Nephron (organoid): ENCODE results near the gene YPEL4.
"Not testable (repeated sequence)": the region's sequence is repeated elsewhere in the genome, so short reads cannot be mapped to it uniquely, and the experiment has no call there.

ENCODE experiments used
- H3K27ac Mint-ChIP-seq, 3 experiments: 2 replicates each; pipeline ENCODE4 v1.8.0; 2020; ENCODE audit warnings: mixed read lengths in 3 of 3, mild to moderate bottlenecking in 2 of 3, moderate library complexity in 1 of 3
- H3K27me3 Mint-ChIP-seq: 2 replicates; pipeline ENCODE4 v1.8.0; 2021; ENCODE audit warnings: low read depth, mild to moderate bottlenecking, moderate library complexity, mixed read lengths
- H3K36me3 Mint-ChIP-seq: 2 replicates; pipeline ENCODE4 v1.8.0; 2020; ENCODE audit warnings: low read depth, mixed read lengths
- H3K4me1 Mint-ChIP-seq: 2 replicates; pipeline ENCODE4 v1.8.0; 2020; ENCODE audit warnings: mixed read lengths
- H3K4me3 Mint-ChIP-seq, 3 experiments: 2 replicates each; pipeline ENCODE4 v1.8.0; 2020; ENCODE audit warnings: mild to moderate bottlenecking in 3 of 3, mixed read lengths in 3 of 3, moderate library complexity in 2 of 3
- H3K9me3 Mint-ChIP-seq: 2 replicates; pipeline ENCODE4 v1.8.0; 2020; ENCODE audit warnings: mixed read lengths
- TF ChIP-seq, protein P1 (sequence below), 3 experiments: fragments of 200-600 bp; sonication (generic); IDR thresholded peaks; one replicate each; pipeline ENCODE4 v1.5.0; 2021; ENCODE audit warnings: antibody characterized with exemption in 3 of 3; ENCODE audit not compliant: unreplicated experiment in 3 of 3

The YPEL4 gene, protein sequence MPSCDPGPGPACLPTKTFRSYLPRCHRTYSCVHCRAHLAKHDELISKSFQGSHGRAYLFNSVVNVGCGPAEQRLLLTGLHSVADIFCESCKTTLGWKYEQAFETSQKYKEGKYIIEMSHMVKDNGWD

DNA sequence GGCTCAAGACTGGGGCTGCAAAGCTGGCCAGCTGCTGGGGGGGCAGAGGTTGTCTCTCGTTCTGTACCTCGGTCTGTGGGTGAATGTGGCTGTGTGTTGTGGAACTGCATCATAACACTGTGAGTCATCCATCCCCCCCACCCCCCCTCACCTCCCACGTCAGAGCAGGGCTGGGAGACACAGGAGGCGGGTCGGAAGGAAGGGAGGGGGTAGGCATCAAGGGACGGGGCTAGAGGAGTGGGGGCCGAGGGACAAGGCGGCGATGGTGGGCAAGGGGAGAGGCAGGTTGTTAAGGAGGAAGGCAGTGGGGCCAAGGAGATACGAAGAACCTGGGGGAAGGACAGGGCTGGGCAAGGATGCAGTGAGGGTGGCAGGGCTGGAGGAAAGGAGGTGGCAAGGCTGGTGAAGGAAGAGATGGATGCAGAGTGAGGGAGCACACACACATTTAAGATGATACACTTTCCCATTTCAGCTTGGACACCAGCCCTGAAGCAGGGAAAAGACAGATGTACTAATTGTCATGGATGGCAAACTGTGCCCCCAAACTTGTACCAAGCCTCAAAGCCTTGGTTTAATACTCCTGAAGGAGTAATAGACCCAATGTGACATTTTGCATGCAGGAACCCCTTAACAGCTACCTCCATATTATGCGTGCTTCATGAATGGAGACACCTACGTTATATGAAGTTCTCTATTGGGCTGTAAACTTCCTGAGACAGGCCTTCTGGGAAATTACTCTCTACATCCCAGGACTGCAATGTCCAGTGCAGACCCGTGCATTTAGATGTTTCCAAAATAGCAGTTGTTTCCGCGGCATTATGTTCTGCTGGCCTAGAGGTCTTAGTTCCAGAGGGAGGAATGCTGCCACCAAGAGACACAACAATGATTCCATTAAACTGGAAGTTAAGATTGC lies at the start of gene YPEL4:
TSS of gene YPEL4 (minus strand) at position 87 of the 913 bp plus-strand sequence. CDS start 2,805 bp downstream, outside the sequence.
- Mint-ChIP-seq H3K4me3 (peak within 1 kb of the TSS; percentile 81 to 84 (median 82)), H3K9me3 (no peaks in the 10 kb centered on the region), H3K4me1 (peaks cover 70% of the 10 kb centered on the region), H3K27ac (peak within 1 kb of the TSS; percentile 65 to 72 (median 69)), H3K27me3 (peaks cover 12% of the 10 kb centered on the region), H3K36me3 (no peaks in the 10 kb centered on the region)
- TF ChIP-seq, protein P1, sequence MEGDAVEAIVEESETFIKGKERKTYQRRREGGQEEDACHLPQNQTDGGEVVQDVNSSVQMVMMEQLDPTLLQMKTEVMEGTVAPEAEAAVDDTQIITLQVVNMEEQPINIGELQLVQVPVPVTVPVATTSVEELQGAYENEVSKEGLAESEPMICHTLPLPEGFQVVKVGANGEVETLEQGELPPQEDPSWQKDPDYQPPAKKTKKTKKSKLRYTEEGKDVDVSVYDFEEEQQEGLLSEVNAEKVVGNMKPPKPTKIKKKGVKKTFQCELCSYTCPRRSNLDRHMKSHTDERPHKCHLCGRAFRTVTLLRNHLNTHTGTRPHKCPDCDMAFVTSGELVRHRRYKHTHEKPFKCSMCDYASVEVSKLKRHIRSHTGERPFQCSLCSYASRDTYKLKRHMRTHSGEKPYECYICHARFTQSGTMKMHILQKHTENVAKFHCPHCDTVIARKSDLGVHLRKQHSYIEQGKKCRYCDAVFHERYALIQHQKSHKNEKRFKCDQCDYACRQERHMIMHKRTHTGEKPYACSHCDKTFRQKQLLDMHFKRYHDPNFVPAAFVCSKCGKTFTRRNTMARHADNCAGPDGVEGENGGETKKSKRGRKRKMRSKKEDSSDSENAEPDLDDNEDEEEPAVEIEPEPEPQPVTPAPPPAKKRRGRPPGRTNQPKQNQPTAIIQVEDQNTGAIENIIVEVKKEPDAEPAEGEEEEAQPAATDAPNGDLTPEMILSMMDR (IDR thresholded peaks at IDR 0.05; ENCODE audit: unreplicated experiment in 3 of 3) = no peak

DNA sequence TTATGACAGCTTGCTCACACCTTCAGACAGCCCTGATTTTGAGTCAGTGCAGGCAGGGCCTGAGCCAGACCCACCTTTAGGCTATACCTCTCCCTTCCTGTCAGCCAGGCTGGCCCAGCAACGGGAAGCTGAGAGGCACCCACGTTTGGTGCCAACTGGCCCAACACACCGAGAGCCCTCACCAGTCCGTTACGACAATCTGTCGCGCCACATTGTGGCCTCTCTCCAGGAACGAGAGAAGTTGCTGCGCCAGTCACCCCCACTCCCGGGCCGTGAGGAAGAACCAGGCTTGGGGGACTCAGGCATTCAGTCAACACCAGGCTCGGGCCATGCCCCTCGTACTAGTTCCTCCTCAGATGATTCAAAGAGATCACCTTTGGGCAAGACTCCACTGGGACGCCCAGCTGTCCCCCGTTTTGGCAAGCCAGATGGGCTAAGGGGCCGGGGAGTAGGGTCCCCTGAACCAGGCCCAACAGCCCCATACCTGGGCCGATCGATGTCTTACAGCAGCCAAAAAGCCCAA lies 49.2 kb upstream of the YPEL4 start:
- Mint-ChIP-seq H3K4me1 (no peaks in the 10 kb centered on the region), H3K4me3 (no peak overlapping the region), H3K27ac (no peak overlapping the region), H3K27me3 (no peaks in the 10 kb centered on the region), H3K36me3 (peaks cover 55% of the 10 kb centered on the region), H3K9me3 (no peaks in the 10 kb centered on the region)
- TF ChIP-seq, protein P1 (IDR thresholded peaks at IDR 0.05; ENCODE audit: unreplicated experiment in 3 of 3) = no peak

DNA sequence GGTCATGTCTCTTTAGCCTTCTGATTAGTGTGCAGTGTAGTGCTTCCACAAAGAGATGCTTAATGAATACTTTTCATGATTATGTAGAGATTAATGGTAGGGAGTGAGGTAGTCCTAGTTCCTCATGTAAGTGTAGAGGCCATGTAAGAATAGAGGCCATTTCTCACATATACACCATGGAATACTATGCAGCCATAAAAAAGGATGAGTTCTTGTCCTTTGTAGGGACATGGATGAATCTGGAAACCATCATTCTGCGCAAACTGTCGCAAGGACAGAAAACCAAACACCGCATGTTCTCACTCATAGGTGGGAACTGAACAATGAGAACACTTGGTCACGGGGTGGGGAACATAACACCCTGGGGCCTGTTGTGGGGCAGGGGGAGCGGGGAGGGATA lies 40.8 kb upstream of the YPEL4 start:
- not testable (repeated sequence) for H3K9me3 Mint-ChIP-seq, H3K4me3 Mint-ChIP-seq, H3K27me3 Mint-ChIP-seq, H3K4me1 Mint-ChIP-seq, H3K27ac Mint-ChIP-seq
- H3K36me3 Mint-ChIP-seq = peaks cover 54% of the 10 kb centered on the region

DNA sequence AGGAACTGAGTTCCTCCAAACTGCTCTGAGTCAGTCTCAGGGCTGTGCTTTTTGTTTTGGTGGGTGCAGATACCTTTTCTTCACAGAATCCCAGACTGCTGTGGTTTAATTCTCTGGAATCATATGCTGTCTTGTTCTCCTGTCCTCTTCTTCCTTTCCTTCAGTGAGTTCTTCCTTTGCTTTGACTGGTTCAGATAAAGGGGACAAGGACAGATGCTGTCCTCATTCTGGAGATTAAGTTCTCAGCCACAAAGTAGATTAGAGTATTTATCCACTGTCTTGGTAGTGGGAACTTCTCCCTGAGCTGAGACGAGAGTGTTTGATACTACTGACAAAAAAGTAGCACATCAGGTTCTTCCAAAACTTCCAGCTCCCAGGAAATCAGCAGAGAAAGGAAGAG lies 31.5 kb upstream of the YPEL4 start:
- H3K36me3 Mint-ChIP-seq = peaks cover 55% of the 10 kb centered on the region

DNA sequence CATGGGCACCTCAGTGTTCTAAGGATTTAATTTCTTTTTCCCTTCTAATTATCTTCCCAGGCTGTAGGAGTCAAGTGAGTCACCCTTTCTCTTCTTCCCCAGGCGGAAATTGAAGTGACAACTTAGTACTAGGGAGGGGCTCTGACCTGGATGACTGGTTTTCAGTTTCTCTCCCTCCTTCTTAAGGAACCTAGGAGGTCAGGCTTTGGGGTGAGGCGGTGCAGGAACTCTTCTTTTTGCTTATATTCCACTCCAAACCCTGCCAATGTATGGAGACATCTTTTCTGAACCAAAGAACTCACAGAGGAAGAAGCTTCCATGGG lies 30.8 kb upstream of the YPEL4 start:
- peaks cover 58% of the 10 kb centered on the region for H3K36me3 Mint-ChIP-seq
- TF ChIP-seq, protein P1 (IDR thresholded peaks at IDR 0.05; ENCODE audit: unreplicated experiment in 3 of 3) = no peak
- H3K4me3 Mint-ChIP-seq = no peak overlapping the region
- H3K27ac Mint-ChIP-seq = no peak overlapping the region
- H3K9me3 Mint-ChIP-seq = no peaks in the 10 kb centered on the region
- H3K4me1 Mint-ChIP-seq = peaks cover 4% of the 10 kb centered on the region
- H3K27me3 Mint-ChIP-seq = no peaks in the 10 kb centered on the region

More for the DNA sequence above, 31.5 kb upstream of the YPEL4 start:
- no peak overlapping the region for H3K4me3 Mint-ChIP-seq
- H3K4me1 Mint-ChIP-seq = no peaks in the 10 kb centered on the region
- TF ChIP-seq, protein P1 (IDR thresholded peaks at IDR 0.05; ENCODE audit: unreplicated experiment in 3 of 3) = no peak
- H3K27ac Mint-ChIP-seq = no peak overlapping the region
- H3K9me3 Mint-ChIP-seq = no peaks in the 10 kb centered on the region
- H3K27me3 Mint-ChIP-seq = no peaks in the 10 kb centered on the region

DNA sequence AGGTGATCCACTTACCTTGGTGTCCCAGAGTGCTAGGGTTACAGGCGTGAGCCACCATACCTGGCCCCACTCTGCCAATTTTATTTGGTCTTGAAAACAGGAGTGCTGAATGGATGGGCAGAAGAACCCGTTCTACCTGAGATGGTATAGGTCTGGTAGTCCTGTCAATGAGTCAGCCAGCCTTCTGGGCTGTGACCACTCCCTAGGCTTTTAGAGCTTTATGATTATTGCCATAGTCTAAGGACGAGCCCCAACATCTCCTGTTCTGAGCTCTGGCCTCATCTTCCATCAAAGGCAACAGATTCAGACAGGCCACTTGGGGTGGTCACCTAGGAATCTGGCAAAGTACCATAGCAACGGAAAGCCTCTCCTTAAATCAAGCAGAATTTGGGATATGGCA lies 29.7 kb upstream of the YPEL4 start:
- TF ChIP-seq, protein P1 (IDR thresholded peaks at IDR 0.05; ENCODE audit: unreplicated experiment in 3 of 3) = no peak
- Mint-ChIP-seq H3K4me1 (peaks cover 7% of the 10 kb centered on the region), H3K4me3 (no peak overlapping the region), H3K9me3 (no peaks in the 10 kb centered on the region), H3K36me3 (peaks cover 50% of the 10 kb centered on the region), H3K27me3 (no peaks in the 10 kb centered on the region), H3K27ac (no peak overlapping the region)
